Heart right ventricle (tissue), 16 donors: ENCODE results near the gene NALCN. TPM values are rescaled to one million over a fixed set of nuclear protein-coding genes. Genes with fewer than 3 reads are reported as not detected.
"Not testable (repeated sequence)": the region's sequence is repeated elsewhere in the genome, so short reads cannot be mapped to it uniquely, and the experiment has no call there.

ENCODE experiments used
- ATAC-seq, 8 donors: fragments of 200-7000 bp; cut with Tn5 transposase; one replicate each; pipeline ENCODE4 v1.9.1; 2020; ENCODE audit warnings: mild to moderate bottlenecking in 8 of 8, moderate library complexity in 8 of 8, moderate number of reproducible peaks in 1 of 8
- DNase-seq, 2 donors: peaks; one replicate each; pipeline ENCODE4 v3.0.0-alpha.2; 2020
- H3K27ac ChIP-seq, 10 donors: fragments of 200-600 bp; sonication (generic) in 2 of 10; one replicate each; pipeline versions ENCODE4 v1.5.0 to v1.8.0; 2020 to 2022; ENCODE audit warnings: mild to moderate bottlenecking in 3 of 10
- H3K27me3 ChIP-seq, 7 donors: fragments of 200-600 bp; one replicate each; pipeline ENCODE4 v1.8.0; 2021 to 2022; ENCODE audit warnings: mild to moderate bottlenecking in 2 of 7
- H3K36me3 ChIP-seq, 9 donors: fragments of 200-600 bp; sonication (generic) in 1 of 9; one replicate each; pipeline versions ENCODE4 v1.5.0 to v1.8.0; 2020 to 2022; ENCODE audit warnings: mild to moderate bottlenecking in 2 of 9
- H3K4me1 ChIP-seq, 9 donors: fragments of 200-600 bp; sonication (generic) in 1 of 9; one replicate each; pipeline versions ENCODE4 v1.5.0 to v1.8.0; 2020 to 2022; ENCODE audit warnings: mild to moderate bottlenecking in 4 of 9
- H3K4me3 ChIP-seq, 10 donors: fragments of 200-600 bp; sonication (generic) in 2 of 10; one replicate each; pipeline versions ENCODE4 v1.5.0 to v1.8.0; 2020 to 2022; ENCODE audit warnings: mild to moderate bottlenecking in 7 of 10, moderate library complexity in 2 of 10
- H3K9me3 ChIP-seq, 11 donors: fragments of 200-600 bp in 10 of 11; sonication (generic) in 2 of 11; one replicate each; pipeline versions ENCODE4 v1.5.0 to v1.8.0; 2013 to 2022; ENCODE audit warnings: mild to moderate bottlenecking in 2 of 11, control low read depth in 1 of 11, moderate library complexity in 1 of 11
- CTCF ChIP-seq, 9 donors: fragments of 200-600 bp; sonication (generic) in 2 of 9; IDR thresholded peaks; one replicate each; pipeline versions ENCODE4 v1.5.0 to v1.8.0; 2021 to 2022; ENCODE audit warnings: antibody characterized with exemption in 9 of 9, mild to moderate bottlenecking in 5 of 9, moderate library complexity in 1 of 9
- WGBS, 2 donors: extraction: QIAGEN DNeasy Blood & Tissue Kit; methylation state at CpG; one replicate each; pipeline ENCODE4 v1.1.7; 2013; ENCODE audit warnings: inconsistent platforms in 1 of 2; 5-methylcytosine and 5-hydroxymethylcytosine counted together
- intact Hi-C, 10 donors: fragments of 100-400 bp; cut with DNase I; formaldehyde crosslinking; loops; one replicate each; pipeline versions ENCODE4 v1.11.1 to v1.14.2; 2022
- polyA plus RNA-seq, 2 donors: library from polyadenylated mRNA; stranded (reverse); fragments of 200-250 nt; gene quantifications; one replicate each; pipeline ENCODE4 v1.2.3, GENCODE V29; 2013
- total RNA-seq, 10 donors: library from RNA; stranded (reverse); fragmentation: NEBNext Ultra II Directional in 3 of 10; extraction: Animal tissue kit (Norgen Biotek cat#: 25700) in 3 of 10; gene quantifications; one replicate each; pipeline versions ENCODE4 v1.2.1 to v1.2.4, GENCODE V29; 2021 to 2023
- donor health status: Arrhythmogenic right ventricular cardiomyopathy.
- donor health status: ischemic (EF 13 %, LVEDD 7.1; RV severe dilation, severe dysfunction).
- donor health status: healthy with polysubstance abuse.
- donor health status: DM: no; HTN: yes; CAD: no.
- donor health status: DM: no; HTN: no; CAD: no.
- donor health status: ischemic (EF 25% LVEDD 6.9; RV normal size, moderate dysfunction).
- donor health status: ischemic (EF 25% LVEDD 5.7; RV mildly dilated, moderate dysfunction).
- donor health status: healthy.
- donor health status: DM: yes; HTN: yes; CAD: no.
- donor health status: Ischemic cardiomyopathy.
- donor health status: ischemic (EF 35%, LVEDD 5.7; RV mildly dilated, moderate dysfunction).
- donor health status: nonischemic (EF 11% LVEDD 7.7; RV severe dilation, severe dysfunction).
- donor health status: DM: yes; HTN: yes; CAD: no.
- donor health status: PGD.
- donor health status: ischemic (EF 29% LVEDD 5.4; RV normal size, mild dysfunction).
- donor health status: nonischemic (EF 23%, LVEDD 6.1; RV moderate dilation, normal function).

The NALCN gene
- total and polyA plus RNA-seq, 12 donors, result 0.01 to 9.3 (median 7.8) TPM

- DNase-seq (no peak), ATAC-seq (no peak)
- H3K4me1 ChIP-seq, result no peaks in the 10 kb centered on the region
- no peak overlapping the region for H3K27ac ChIP-seq
- no peaks in the 10 kb centered on the region for H3K36me3 ChIP-seq
- H3K4me3 ChIP-seq, result no peak overlapping the region
- 8 to 26% methylated on average over 3 of the region's 3 CpGs for WGBS, 2 donors
- intact Hi-C loops, result no loop called here
- H3K27me3 ChIP-seq, result no peaks in the 10 kb centered on the region
- H3K9me3 ChIP-seq, result no peaks in the 10 kb centered on the region
- no peak for TF ChIP-seq CTCF (IDR thresholded peaks at IDR 0.05)
Measured at GRCh38 chr13:101325423-101325822, 90.9 kb downstream of the NALCN start.

DNA sequence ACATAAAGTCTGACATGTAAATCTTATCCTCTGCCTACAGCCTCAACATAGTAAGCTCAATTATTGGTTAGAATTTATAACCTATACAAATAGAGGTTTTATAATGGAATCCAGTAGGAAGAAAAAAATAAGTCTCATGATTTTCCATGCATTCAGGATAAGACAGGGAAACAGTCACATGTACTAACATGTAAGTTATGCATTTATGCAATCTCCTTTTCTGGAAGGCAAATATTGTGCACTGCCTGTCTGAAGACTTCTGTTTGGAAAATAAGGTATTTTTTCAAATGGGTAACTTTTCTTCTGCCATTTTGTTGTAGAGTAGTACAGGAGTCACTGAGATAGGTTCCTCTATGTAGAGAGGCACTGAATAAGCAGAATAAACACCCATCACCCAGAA is 92.7 kb downstream of the NALCN start:
- no peaks in the 10 kb centered on the region for H3K27me3 ChIP-seq
- no peaks in the 10 kb centered on the region for H3K9me3 ChIP-seq
- no peak overlapping the region for H3K27ac ChIP-seq
- H3K4me3 ChIP-seq, result no peak overlapping the region
- H3K4me1 ChIP-seq, result no peaks in the 10 kb centered on the region
- no peak for DNase-seq
- H3K36me3 ChIP-seq, result no peaks in the 10 kb centered on the region
- intact Hi-C loops, result no loop called here
- no peak for ATAC-seq
- no peak for TF ChIP-seq CTCF (IDR thresholded peaks at IDR 0.05)

- no peak for TF ChIP-seq CTCF (IDR thresholded peaks at IDR 0.05)
- intact Hi-C loops, result no loop called here
- DNase-seq (no peak), ATAC-seq (no peak)
- Histone ChIP-seq H3K9me3 (no peaks in the 10 kb centered on the region), H3K4me3 (no peak overlapping the region), H3K36me3 (no peaks in the 10 kb centered on the region), H3K27me3 (no peaks in the 10 kb centered on the region), H3K4me1 (no peaks in the 10 kb centered on the region), H3K27ac (no peak overlapping the region)
- 72 to 82% methylated on average over 10 of the region's 10 CpGs for WGBS, 2 donors
Measured at GRCh38 chr13:101317986-101318523, 98.3 kb downstream of the NALCN start.

- H3K27me3 ChIP-seq, H3K36me3 ChIP-seq, H3K4me3 ChIP-seq, H3K4me1 ChIP-seq, H3K27ac ChIP-seq, DNase-seq, H3K9me3 ChIP-seq, intact Hi-C loops, ATAC-seq: not testable (repeated sequence)
- WGBS, 2 donors, result 68 to 82% methylated on average over 1 of the region's 1 CpG
Measured at GRCh38 chr13:101313479-101313878, 102.8 kb downstream of the NALCN start.

GRCh38 chr13:101309014-101309619 is 107.2 kb downstream of the NALCN start:
- intact Hi-C loops, result no loop called here
- no peaks in the 10 kb centered on the region for H3K9me3 ChIP-seq
- no peak overlapping the region for H3K4me3 ChIP-seq
- H3K4me1 ChIP-seq, result no peaks in the 10 kb centered on the region
- ATAC-seq (no peak), DNase-seq (no peak)
- peak overlapping the region in 1 of 10 donors; percentile 39 for H3K27ac ChIP-seq
- no peak for TF ChIP-seq CTCF (IDR thresholded peaks at IDR 0.05)
- H3K36me3 ChIP-seq, result no peaks in the 10 kb centered on the region
- H3K27me3 ChIP-seq, result no peaks in the 10 kb centered on the region
